Limb (tissue), 2 donors: ENCODE results near the gene SPTBN1.
"Not testable (repeated sequence)": the region's sequence is repeated elsewhere in the genome, so short reads cannot be mapped to it uniquely, and the experiment has no call there.

Source experiments
- DNase-seq, 2 donors: peaks; one replicate each; pipeline ENCODE4 v3.0.0-alpha.2; 2016; ENCODE audit errors: extremely low spot score in 2 of 2

Gene SPTBN1

DNA sequence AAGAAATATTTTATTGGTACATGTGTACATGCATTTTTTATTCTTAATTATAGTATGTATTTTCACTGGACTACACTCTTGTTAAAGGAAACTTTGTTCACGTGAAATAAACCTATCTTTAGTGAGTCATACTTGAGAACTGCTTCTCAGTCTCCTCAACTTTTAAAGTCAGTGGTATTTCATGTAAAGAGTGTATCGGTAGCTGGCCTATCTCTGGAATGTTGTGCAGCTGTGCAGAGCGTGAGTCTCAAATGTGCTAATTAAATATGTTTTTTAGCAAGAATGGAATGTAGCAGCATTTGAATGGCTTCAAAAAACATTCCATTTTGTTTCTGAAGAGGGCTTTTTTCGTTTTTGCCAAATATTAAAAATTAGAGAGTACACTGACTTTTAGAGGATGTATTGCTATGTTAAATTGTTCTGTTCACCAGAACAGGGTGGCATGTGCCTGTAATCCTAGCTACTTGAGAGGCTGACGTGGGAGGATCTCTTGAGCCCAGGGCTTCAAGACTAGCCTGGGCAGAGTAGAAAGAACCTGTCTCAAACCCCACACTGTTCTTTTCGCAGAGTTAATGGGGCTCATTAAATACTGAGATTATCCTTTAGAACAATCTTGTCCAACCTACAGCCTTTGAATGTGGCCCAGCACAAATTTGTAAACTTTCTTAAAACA, 14.3 kb downstream of the SPTBN1 start:
- no peak for DNase-seq

DNA sequence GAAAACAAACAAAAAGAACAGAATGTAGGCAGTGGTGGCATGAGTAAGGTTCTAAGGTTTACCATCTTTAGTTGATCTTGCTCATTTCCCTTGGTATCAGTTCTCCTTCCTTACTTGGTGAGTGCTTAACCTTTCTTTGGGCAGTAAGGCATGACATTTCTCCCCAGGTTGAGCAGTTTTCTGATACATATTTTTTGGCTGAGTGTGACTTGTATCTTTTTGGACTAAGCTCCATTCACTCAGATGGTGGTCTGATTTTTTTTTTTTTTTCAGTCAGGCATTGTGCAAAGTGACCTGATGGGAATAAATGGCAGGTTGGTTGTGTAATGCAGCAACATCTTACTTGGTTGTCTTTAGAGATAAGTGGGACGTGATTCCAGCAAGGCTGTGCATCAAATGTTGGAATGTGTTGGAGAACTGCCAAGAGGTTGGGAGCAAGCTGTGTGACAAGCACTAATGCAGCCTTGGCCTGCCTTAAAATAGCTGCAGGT, 15.1 kb downstream of the SPTBN1 start:
- DNase-seq, result peak in 1 of 2 donors; percentile 53

DNA sequence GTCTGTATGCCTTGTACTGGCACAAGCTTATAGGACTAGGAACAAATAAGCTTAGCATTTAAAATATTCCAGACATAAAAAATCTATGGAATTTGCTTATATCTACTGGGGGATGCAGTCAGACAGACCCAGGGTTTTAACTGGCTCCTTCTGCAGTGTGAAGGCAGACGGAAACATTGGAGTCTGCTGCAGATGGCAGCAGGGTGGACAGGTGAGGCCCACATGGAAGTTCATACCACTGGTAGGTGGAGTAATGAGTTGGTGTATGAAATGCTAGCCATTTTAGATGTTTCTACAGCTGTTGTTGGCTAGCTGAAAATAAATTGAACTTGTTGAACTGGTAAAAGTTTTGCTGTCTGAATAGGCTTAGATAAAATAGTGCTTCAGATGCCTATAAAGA, 17.7 kb downstream of the SPTBN1 start:
- no peak for DNase-seq

DNA sequence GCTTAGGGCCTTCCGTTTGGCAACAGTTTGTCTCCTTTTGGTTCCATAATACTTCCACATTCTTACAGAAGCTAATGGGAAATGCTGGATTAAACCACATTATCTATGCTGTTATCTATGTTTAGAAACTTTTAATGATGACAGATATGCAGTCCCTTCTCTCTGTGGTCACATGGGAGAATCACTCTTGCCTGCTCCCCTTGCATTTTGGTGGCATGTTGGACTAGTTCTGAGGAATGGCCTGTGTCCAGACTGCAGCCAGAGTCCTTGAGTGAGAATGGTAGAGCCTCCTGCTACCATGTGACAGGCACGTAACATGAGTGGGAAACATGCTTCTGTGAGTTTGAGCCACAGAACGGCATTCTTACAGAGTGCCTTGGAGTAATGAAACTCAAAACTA, 19.2 kb downstream of the SPTBN1 start:
- no peak for DNase-seq

DNA sequence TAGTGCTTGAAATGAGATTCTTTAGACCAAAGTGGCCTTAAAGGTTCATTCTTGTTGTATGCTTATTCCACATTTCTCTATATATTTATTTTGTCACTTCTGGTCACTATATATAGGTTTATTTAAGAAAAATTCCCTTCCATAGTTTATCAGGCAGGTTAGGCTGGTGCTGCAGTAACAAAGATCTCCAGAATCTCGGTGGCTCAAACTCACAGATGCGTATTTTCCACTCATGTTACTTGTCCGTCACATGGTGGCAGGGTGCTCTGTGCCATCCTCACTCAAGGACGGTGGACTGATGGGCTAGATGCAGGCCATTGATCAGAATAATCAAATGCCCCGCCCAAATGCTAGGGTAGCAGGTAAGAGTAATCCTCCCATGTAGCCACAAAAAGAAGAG, 19.8 kb downstream of the SPTBN1 start:
- no peak for DNase-seq

DNA sequence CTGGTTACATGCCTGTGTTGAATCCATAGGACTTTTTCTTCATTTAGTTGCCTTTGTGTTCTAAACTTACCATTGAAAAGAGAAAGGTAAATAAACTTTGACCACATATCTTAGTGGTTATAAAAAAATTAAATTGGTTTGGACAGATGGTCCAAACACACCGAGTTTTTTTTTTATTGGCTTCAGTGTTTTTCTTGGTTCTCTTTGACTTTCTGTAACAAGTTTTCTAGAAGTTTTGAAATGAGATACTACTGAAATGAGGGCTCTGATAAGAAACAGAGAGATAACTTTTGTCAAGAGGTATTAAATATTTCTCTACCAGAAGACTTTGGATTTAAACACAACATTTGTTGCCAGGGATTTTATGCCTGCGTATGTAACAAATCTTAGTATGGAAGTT, 20.7 kb downstream of the SPTBN1 start:
- DNase-seq, result no peak

DNA sequence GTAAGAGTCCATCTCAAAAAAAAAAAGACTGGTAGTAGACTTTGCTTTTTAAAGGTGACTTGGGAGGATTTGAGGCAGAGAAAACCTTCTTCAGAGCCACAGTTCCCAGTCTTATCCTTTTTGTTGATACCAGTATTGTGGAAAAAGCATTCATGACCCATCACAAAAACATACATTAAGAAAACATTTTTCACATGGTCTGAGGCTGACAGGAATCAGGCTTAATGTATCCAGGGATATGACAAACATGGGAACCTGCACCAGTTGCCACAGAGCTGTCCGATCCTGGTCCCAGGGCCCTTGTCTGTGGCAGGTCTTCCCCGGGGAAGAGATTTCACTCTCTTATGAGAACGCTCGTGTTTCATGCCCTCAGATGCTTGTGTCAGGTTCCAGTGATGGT, 21.8 kb downstream of the SPTBN1 start:
- no peak for DNase-seq

DNA sequence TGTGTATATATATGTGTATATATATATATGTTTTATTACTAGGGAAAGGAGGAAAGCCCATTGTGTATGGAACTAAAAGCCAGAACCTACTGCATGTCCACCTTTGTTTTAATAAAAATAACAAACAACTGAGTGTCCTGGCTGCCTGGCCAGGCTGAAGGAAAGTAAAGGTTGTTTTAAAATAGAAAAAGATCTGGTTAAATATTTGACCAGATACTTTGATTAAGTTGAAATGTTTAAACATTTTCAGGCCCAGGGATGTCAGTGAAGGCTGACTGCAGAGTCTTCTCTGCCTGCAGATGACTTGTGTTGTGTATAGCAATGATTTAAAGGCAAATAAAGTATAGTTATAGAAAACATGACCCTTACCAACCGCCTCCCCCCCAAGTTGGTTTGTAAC, 22.8 kb downstream of the SPTBN1 start:
- no peak for DNase-seq

DNA sequence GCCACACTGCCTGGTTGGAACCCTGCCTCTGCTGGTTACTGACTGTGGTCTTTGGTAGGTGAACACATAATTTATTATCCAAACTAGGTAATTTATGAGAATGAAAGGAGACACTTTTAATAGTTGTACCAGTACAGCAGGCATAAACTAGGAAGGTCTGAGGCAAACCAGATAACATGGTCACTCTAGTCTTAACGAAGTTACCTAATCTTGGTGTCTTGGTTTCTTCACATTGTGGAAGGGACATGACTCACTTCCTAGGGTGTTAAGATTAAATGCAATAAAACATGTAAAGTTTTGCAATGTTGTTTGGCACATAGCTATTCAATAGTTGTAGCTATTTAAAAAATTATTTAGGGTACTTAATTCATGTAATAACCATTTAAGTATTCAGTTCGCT, 23.3 kb downstream of the SPTBN1 start:
- DNase-seq, result no peak

DNA sequence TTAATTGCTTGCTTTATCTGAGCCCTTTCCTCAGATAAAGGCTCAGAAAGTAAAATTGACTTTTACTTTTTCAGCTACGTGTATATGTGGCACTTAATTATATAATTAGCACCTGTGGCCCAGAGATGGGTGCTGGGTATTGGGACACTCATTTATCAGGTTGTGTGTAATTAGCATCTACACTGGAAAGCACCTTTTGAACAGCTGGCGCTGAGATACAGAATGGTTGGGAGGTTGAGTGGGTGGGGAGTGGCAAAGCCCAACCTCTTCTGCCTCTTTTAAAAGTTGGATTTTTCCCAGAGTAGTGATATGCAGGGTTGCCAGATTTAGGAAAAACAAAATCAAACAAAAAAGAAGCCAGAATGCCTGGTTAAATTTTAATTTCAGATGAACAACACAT, 23.9 kb downstream of the SPTBN1 start:
- DNase-seq, result no peak

DNA sequence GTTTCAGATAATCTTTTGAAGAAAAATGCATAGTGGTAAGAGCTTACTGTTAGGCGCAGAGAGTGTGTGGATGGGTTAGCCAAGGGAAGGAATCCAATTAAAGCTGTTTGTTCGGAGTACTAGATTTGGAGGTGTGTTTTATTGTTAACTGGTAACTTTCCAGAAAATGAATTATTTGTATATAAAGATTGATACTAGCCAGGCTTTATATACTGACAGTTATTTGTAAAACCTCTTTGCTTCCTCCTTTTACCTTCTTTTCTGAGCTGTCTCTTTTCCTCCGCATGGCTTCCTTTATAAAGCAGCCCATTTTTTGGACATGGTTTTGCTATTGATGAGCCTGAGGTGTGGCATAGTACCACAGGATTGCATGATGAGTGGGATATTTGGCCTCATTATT, 25.6 kb downstream of the SPTBN1 start:
- no peak for DNase-seq

DNA sequence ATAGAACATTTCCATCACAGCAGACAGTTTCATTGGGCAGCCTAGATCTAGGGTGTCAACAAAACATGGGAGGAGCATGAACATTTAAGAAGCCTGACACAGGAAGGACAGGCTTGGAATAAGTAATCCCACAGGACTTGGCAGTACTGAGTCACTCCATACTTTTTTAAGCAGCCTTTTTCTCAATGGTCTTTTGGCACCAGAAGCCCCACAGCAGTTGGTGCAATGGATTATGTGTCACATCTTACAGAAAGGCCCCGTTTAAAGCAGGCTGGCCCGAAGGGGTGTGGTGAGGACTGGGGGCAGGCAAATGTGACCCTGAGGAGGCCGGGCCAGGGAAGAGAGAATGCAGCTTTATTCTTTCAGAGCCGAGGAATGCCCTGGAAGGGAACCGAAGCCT, 26.6 kb downstream of the SPTBN1 start:
- DNase-seq, result no peak

DNA sequence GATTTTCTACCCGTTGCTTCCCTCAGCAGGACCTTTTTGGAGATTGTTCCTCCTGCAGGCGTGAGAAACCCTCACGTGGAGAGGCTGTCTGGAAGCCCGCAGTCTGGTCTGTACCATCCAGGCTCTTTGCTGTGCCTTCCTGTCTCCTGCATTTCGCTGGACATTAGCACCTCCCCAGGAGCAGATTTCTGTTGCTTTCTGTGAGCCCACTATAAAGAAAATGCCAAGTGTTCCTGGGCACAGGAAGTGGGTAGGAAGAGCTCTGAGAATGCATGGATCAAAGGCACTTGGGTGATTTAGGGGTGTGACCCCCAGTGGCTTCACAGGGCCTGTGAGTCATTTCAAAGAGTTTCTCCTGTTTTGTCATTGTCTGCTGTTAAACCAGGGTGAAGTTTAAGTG, 27.3 kb downstream of the SPTBN1 start:
- no peak for DNase-seq

DNA sequence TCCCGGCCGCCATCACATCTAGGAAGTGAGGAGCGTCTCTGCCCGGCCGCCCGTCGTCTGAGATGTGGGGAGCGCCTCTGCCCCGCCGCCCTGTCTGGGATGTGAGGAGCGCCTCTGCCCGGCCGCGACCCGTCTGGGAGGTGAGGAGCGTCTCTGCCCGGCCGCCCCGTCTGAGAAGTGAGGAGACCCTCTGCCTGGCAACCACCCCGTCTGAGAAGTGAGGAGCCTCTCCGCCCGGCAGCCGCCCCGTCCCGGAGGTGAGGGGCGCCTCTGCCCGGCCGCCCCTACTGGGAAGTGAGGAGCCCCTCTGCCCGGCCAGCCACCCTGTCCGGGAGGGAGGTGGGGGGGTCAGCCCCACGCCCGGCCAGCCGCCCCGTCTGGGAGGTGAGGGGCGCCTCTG, 29.6 kb downstream of the SPTBN1 start:
- not testable (repeated sequence) for DNase-seq

DNA sequence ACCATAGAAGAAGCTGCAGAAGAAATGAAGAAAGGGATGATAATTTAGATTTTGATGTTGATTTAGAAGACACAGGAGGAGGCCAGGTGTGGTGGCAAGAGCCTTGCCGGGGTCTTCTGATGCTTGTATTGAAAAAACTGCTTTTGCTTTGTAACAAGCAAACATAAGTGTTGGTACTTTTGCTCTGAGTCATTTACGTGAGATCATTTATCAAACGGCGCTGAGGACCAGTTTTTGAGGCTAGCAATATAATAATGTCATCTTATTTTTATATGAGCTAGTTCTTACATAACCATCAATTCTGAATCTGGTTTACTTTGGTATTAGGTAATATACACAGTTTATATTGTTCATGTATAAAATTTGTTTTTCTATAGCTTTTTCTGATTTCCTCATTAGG, 30.6 kb downstream of the SPTBN1 start:
- DNase-seq, result no peak

DNA sequence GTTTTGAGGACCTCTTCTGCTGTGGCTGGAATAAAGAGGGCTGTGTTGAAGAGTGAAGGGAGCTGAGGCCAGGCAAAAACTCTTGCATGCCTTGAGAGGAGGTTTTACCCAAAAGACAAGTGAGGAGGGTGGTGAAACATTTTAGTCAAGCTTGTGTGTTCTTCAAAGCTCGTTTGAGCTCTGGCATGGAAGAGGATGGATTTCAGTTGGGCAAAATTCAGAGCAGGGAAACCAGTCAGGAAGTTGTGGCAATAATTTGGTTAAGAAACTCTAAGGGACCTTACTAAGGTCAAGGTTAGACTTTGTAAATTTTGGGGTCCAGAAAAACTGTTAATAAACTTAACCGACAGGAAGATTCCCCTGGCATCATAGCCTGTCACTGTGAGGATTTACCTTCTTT, 34.7 kb downstream of the SPTBN1 start:
- no peak for DNase-seq

DNA sequence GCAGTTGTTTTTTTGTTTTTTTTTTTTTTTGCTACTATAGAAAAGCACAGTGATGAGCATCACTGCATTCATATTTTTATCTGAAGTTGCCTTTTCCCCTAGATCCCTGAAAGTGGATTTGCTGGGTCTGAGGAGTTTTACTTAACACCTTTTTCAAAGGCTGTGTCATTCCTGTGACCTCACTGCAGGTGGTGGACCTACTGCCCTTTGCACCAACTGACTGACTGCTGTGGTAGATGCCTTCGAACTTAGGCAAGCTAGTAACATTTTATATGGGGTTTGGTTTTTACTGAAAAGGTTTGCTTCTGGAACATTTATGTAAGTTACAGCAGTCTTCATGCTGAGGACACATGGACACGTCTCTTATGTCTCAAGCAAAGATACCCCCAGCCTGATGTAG, 36.2 kb downstream of the SPTBN1 start:
- no peak for DNase-seq

DNA sequence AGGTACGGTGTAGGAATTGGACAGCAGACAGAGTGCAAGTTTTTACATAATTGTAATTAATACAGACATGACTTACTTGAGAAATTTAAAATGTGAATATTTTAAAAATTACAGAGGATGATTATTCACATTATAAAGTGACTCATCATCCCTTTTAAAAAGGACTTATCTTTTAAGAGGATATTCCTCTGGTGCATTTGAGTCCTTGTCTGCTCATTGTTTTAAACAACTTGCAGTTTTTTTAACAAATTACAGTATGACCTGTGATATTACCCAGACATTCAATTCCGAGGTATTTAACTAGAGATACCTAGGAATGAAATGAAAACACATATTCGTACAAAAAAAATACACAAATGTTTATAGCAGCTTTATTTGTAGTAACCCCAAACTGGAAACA, 38.0 kb downstream of the SPTBN1 start:
- DNase-seq, result no peak

DNA sequence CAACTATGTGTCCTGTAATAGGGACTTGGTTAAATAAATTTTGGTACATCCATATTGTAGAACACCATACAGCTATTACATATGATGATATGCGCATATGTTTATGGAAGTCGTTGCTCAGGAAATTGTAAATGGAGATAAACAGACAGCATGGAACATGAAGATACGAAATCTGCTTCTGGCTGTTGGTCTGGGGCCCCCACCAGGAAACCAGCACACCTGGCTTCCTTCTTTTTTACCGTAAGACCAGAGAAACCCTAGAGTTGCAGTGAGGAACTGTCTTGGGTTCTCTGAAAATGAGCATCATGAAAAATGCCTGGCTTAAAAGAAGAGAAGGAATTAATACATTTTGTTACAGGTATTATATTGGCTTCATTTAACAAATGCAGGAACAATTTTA, 40.8 kb downstream of the SPTBN1 start:
- DNase-seq, result no peak

DNA sequence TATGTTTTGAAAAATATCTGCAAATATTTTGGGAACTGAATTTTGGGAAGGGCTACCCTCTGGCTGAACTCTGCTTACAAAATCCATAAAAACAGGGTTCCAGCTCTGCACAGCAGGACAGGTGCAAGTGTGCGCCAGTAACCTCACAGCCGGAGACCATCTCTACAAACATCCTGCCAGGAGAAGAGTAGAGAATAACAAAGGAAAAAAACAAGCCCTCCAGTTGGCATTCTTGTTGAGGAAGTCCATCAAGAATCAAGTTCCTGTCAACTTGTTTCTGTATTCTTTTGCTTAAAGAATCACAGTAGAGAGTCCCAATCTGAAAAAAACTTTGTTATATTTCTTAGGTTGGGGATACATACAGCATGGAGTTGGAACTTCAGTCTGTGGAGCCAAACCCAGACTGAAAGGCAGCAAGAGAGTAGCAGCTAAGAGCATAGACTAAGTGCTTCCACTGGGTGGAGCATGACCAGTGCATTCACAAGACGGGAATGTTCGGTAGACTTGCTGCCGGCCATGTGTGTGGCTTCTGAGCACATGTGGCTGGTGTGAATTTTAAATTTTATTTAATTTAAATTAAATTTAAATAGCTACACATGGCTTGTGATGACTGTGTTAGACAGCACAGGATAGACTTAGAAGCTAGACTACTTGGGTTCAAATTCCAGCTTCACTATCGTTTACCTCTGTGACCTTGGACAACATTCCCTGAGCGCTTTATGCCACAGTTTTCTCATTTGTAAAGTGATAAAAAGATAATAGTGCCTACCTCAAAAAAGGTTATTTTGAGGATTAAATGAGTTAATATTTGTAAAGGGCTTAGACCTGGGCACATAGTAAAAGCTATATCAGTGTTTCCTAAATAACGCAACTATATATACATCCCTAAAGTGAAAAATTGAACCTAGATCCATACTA, 41.9 kb downstream of the SPTBN1 start:
- DNase-seq, result peak in 1 of 2 donors; percentile 67

DNA sequence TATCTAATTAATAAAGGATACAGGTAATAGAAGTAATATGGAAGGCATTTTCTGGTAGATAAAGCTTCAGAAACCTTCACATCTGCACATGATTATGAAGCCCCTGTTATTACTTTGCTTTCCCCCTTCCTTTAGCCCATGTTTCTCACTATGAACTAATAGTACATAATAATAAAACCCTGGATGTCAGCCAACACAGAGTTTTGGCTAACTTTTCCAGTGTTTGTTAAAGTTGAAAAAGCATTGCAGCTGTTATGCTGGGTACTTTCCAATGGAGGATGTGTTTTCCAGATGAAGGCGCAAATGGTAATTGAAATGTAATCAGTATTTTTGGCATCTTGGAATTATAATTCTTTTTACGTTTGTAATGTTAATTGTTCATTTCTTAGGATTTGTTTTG, 43.5 kb downstream of the SPTBN1 start:
- peak in 1 of 2 donors; percentile 90 for DNase-seq

DNA sequence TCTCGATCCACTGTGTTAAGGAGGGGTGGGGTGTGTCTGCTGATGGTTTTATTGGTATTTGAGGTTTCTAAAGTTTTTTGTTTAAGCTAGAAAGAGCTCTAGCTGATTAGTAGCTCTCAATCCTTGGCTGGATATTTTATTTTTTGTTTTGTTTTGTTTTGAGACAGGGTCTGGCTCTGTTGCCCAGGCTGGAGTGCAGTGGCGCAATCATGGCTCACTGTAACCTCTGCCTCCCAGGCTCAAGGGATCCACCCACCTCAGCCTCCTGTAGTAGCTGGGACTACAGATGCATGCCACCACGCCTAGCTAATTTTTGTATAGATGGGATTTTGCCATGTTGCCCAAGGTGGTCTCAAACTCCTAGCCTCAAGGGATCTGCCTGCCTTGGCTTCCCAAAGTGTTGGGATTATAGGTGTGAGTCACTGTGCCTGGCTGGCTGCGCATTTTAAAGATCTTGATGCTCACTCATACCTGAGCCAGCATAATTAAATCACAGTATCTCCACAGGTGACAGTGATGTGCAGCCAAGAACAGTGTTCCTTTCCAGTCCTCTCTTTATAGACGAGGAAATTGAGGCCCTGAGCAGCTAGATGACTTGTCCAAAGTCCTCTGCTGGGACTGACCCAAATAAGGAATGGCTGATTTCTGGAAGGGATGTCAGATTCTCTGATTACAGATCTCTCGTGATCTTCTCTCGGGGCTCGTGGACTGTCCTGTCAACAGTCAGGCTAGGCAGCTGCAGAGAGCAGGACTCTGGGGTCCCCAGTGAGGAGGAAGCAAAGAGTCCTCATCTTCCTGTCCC, 44.5 kb downstream of the SPTBN1 start:
- no peak for DNase-seq
